T-helper 2 cell (primary cell): ENCODE results near the gene TRIM46.
"Not testable (repeated sequence)": the region's sequence is repeated elsewhere in the genome, so short reads cannot be mapped to it uniquely, and the experiment has no call there.

Experiments used
- DNase-seq, 5 experiments: peaks; one replicate each; pipeline versions ENCODE4 v3.0.0 to v3.0.0-alpha.2; 2012 to 2022

Gene TRIM46

GRCh38 chr1:155187456-155187891 is 13.8 kb downstream of the TRIM46 start:
- no peak for DNase-seq

GRCh38 chr1:155188268-155188667 is 14.6 kb downstream of the TRIM46 start:
- DNase-seq: no peak

- not testable (repeated sequence) for DNase-seq
Measured at GRCh38 chr1:155189926-155190325, 16.3 kb downstream of the TRIM46 start.

GRCh38 chr1:155191904-155192303 is 18.3 kb downstream of the TRIM46 start:
- DNase-seq: no peak

- DNase-seq: peak in 3 of 5 experiments; percentile 25 to 48 (median 32)
Measured at GRCh38 chr1:155192346-155193274, 19.0 kb downstream of the TRIM46 start.

- peak; percentile 39 to 70 (median 58) for DNase-seq
Measured at GRCh38 chr1:155193275-155193990, 19.8 kb downstream of the TRIM46 start.

GRCh38 chr1:155193991-155194240 is 20.3 kb downstream of the TRIM46 start:
- DNase-seq: not testable (repeated sequence)

GRCh38 chr1:155195201-155196102 is 21.8 kb downstream of the TRIM46 start:
- DNase-seq: no peak

GRCh38 chr1:155196103-155196892 is 22.6 kb downstream of the TRIM46 start:
- DNase-seq: no peak

- DNase-seq: no peak
Measured at GRCh38 chr1:155196893-155197638, 23.4 kb downstream of the TRIM46 start.

- no peak for DNase-seq
Measured at GRCh38 chr1:155197901-155198546, 24.4 kb downstream of the TRIM46 start.

GRCh38 chr1:155198547-155198906 is 24.9 kb downstream of the TRIM46 start:
- no peak for DNase-seq

GRCh38 chr1:155199792-155200191 is 26.1 kb downstream of the TRIM46 start:
- no peak for DNase-seq

- DNase-seq: no peak
Measured at GRCh38 chr1:155200920-155201319, 27.3 kb downstream of the TRIM46 start.

GRCh38 chr1:155202198-155202597 is 28.5 kb downstream of the TRIM46 start:
- DNase-seq: no peak

GRCh38 chr1:155202731-155203515 is 29.3 kb downstream of the TRIM46 start:
- DNase-seq: no peak

GRCh38 chr1:155205035-155205434 is 31.4 kb downstream of the TRIM46 start:
- no peak for DNase-seq

GRCh38 chr1:155205969-155206593 is 32.4 kb downstream of the TRIM46 start:
- no peak for DNase-seq
